HuH-7 (cell line): Measurements from ENCODE around the gene GADD45A.
"Not testable (repeated sequence)": the region's sequence is repeated elsewhere in the genome, so short reads cannot be mapped to it uniquely, and the experiment has no call there.

Experiments
- DNase-seq: peaks from one replicate; pipeline ENCODE4 v3.0.0; 2011; ENCODE audit warnings: low spot score

The GADD45A gene

DNA sequence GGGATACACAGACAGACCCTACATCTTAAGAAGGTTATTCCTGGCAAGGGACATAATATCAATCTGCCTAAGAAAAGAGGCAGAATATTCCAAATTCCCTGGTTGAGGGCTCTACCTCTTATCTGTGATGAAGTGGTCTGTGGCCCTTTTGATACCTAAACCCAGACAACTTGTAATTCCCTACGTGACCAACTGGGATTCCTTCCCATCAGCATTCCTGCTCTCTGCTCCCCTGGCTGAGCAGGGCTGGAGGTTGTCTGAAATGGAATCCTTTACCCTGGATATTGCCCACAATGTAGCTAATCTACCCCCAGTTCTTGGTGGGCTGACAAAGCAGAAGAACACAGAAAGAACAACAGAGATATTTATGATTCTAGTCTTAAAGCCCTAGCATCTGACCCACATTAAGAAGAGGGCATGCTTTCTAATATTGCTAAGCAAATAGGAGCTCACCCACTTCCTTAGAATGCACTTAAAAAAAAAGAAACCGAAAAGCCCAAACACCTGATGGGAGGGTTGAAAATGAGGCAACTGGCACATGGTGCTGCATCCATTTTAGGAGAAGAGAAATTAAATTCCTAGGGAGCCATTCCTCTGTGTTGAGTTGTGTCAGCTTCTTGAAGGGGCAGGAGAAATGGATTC, 36.8 kb downstream of the GADD45A start:
- DNase-seq, result no peak

DNA sequence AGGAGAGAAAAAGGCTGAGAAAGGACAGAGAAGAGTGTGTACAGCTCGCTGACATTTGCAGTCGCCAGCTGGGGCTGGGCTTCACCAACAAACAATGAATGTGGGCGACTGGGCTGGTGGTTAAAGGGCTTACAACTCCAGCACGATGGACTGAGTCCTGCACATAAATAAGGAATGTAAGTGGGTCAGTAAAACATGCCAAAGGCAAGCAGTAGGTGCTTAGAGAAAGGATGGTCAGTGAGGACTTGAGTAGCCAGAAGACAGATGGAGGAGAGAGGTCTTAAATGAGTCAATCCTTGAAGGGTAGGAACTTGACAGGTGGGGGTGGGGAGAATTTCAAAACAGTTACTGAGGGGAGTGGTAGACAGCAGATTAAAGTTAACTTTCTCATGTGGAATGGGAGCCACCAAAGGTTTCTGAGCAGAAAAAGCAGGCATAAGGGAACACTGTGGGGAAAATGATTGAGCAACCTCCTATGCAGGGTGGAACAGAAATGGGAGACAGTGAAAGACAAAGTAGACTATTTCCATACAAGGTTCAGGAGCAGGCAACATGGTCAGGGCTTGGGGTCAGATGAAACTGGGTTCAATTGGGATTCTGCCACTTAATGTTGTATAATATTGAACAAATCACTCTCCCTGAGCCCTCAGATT, 37.4 kb downstream of the GADD45A start:
- DNase-seq, result no peak

DNA sequence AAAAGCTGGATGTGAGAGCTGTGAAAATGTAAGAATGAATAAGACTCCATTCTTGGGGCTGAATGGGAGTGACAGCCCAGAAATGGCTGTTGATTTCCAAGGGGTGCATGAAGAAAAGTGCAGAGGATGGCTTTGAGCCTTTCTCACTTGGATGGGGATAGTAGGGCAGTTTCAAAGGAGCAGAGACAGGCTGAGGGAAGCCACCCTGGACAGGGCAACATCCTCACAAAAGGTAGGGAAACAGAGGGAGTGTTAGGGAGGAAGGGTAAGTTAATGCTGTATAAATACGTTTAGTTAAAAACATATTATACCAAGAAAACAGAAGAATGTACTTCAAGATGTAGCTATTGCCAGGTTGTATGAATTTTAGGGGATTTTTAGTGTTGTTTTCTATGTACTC, 38.1 kb downstream of the GADD45A start:
- no peak for DNase-seq

DNA sequence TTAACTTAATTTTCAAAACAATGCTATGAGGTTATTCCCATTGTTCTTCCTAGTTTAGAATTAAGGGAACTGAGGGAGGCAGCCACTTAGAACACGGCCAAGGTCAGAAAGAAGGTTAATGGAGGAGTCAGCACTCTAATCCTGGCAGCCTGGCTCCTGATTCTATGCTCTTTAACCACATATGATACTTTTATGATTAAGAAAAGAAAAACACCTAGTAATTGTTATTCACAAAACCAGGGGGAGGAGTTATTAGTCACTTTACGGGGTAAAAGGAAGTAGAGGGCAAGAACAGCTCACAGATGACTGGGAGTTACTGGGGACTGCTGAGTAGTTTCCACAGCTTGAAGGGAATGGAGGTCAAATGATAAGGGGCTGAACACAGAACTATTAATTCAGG, 38.6 kb downstream of the GADD45A start:
- DNase-seq, result no peak

DNA sequence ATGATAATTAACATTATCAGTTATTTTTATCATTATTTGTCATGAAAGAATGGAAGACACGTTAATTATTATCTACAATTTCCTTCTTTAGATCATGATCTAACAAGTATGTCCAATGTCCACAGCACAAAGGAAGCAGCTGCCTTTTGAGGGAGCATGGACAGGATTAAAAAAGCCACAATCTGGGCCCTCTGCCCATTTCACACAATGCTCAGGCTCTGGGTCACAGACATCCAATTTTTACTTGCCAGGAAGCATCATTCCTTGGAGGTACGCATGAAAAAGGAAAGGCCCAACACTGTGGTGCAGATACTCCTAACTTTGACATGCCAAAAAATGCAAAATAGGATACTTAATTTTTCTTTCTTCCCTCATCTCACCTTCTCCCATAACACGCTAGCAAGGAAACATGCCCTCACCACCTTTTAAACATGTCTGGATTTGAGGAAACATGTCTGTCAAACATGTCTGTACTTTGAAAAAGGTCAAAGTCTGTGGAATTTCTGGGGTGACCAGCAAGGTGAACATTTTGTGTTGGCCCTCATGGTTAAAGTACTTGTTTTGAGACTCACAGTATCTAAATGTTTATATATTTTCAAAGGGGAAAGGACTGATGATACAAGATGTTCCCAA, 40.0 kb downstream of the GADD45A start:
- DNase-seq, result no peak

DNA sequence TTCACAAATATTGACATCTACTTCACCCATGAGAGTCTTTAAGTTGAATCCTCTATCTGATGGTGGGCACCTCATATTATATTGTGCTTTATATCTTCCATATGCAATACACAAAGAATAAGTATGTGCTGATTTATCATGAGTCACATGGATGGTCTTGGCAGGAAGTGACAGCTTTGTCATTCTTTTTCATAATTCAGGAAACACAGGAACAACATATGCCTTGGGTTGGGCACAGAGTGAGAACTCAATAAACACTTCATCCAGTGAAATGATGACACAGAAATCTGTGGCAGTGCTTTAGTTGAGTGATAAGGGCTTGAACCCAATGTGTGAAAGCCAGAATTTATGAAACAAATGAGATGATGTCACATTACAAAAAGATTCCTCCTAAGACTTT, 41.2 kb downstream of the GADD45A start:
- DNase-seq, result no peak

DNA sequence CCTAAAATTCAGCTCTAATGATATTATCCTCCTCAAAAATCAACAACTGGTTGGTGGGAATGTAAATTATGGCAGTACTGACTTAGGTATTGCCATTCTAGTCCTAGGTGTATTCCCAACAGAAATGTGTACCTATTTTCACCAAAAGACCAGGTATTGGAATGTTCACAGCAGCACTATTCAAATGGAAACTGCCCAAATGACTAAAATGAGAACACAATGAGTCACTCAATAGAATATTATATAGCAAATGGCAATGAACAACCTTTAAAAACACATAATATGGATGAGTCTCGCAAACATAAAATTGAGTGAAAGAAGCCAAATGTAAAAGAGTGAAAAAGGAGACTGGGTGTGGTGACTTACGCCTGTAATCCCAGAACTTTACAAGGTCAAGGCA, 44.9 kb downstream of the GADD45A start:
- no peak for DNase-seq

DNA sequence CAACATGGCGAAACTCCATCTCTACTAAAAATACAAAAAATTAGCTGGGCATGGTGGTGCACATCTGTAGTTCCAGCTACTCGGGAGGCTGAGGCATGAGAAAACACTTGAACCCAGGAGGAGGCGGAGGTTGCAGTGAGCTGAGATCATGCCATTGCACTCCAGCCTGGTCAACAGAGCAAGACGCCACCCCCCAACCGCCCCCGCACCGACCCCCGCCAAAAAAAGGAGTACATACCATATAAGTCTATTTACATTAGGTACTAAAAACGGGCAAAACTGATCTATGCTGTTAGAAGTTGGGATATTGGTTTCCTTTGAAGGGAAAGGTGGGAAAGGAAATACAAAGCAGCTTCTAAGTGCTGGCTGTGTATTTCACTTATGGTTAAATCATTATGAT, 45.3 kb downstream of the GADD45A start:
- not testable (repeated sequence) for DNase-seq

DNA sequence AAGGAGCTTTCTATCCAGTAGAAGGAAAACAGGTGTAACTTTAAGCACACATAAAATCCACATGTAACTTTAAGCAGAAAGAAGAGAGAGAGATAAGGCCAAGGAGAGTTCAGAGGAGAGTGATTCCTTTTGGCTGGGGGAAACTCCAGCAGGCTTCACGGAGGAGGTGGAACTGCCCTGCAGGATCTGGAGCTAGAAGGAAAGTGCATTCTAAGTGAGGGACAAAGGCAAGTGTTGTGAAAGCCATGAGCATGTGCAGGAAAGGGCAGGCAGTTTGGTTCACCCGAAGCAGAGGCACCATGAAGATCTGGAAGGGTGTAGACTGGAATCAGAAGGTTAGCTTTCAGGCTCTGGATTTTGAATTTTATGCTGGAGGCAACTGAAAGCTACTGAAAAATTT, 46.3 kb downstream of the GADD45A start:
- DNase-seq, result no peak

DNA sequence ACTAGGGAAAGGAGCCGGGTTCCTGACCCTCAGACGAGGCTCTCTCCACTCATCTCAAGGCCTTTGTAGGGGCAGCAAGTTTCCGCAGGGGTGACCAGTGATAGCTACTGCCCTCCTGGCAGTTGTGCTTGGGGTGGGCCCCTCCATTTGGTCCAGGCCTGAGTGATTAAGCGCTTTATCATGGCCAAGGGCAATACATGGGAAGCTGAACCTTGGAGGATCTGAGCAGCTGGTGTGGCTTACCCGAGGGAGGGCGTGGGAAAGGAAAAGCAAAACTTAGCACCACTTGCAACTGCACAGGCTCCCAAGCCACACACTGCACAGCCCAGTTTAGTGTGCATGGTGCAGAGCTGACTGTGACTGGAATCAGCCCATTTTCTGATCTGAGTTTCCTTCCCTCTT, 47.8 kb downstream of the GADD45A start:
- no peak for DNase-seq

DNA sequence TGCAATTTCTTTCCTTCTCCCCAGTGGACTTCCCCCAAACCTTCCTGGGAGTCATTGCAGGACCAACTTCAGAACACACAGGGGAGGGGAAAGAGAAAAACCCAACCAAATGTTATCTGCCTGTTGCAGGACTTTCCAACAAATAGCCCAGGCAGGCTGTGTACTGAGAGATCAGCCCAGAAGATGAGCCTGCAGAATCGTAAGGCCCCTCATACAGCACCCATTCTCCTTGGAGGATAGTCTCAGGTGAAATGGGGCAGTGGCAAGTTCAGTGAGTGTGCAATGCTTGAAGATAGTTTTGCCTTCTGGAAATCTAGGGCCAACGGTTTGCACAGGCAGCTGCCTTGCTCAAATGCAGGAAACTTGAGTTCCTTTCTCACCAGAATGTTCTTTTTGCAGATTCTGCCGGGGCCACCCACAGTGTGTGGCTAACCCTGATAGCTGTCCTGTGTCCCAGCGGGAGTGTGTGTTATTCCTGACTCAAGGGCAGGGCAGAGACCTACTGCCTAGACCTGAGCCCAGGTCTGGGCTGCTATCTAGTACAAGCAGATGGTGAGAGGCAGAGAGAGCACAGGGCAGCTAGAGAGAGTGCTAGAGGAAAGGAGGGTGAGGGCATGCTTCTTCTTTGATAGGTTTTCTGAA, 48.8 kb downstream of the GADD45A start:
- DNase-seq, result no peak

DNA sequence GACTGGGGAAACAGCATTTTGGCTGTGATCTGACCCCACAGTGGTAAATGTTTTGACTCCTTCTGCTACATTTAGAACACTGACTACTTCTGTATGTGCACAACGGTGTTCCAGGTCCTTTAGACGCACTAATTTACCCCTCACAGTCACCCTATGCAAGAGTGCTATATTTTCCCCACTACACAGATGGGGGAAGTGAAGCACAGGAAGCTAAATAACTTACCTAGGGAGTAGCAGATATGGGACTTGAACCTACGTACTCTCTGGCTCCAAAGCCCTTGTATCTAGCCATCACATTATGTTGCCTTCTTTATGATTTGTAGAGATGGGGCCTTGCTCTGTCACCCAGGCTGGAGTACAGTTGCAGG, 49.3 kb downstream of the GADD45A start:
- no peak for DNase-seq

DNA sequence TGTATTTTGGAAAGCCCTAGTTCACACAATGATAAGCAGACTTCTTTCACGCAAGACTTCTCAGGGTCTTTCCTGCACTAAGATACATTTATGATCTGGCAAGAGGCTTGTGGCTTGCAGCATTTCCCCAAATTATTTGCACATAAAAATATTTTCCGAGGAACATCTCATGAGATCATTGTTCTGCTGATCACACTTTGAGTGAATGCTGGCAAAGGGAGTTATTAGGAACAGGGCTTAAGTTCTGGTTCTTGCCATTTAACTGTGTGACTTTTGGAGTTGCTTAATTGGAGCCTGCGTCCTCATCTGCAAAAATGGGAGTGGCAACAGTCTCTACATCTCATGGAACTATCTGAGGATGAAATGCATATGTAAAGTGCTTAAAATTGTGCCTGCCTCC, 50.2 kb downstream of the GADD45A start:
- DNase-seq, result no peak

DNA sequence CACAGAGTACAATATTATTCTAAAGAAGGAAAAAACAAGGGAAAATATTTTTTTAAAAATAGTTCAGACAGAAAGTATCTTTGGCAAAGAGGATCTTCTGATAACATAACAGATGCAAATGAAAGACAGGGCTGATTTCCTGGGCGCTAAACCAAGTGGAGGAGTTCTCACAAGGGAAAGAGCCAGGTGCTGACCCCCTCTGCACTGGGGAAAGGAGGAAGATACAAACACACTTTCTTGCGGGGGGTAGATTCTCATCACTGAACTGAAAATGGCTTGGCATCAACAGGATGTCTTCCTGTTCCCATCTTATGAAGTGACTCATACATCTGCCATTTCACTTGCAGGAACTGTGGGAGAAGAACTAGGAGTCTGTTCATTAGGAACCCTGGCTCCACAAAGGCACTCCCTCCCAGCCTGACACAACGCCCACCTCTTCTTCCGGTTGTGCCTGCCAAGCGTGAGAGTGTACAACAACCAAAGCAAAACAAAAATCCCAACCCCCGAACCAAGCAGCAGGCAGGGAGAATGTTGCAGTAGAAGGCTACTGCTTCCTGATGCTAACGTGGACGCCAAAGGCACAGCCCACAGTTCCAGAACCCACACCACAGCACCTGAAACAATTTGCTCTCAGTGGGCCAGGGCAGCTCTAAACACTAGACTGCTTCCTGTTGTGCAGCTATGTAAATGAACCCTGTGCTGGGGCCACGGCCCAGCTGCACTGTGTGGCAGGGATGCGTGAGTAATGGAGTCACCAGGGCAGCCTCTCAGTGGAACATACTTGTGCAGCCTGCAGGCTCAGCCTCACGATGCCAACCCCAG, 51.0 kb downstream of the GADD45A start:
- no peak for DNase-seq

DNA sequence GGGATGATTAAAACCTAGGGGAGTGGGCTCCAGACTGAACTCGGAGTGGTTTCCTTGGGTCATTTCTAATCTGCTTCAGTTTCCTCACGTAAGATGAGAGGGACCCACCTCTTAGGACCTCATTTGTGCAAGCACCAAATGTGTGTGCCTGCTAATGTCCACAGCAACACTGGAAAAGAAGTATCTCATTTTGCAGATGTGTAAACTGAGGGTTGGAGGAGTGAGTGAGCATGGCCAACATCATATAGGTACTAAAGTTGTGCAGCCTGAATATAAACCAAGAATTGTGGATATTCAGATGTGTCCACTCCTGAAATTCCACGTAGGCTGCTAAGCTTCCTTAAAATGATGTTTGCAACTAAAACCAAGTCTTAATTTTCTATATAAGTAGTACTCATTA, 51.7 kb downstream of the GADD45A start:
- DNase-seq, result no peak

DNA sequence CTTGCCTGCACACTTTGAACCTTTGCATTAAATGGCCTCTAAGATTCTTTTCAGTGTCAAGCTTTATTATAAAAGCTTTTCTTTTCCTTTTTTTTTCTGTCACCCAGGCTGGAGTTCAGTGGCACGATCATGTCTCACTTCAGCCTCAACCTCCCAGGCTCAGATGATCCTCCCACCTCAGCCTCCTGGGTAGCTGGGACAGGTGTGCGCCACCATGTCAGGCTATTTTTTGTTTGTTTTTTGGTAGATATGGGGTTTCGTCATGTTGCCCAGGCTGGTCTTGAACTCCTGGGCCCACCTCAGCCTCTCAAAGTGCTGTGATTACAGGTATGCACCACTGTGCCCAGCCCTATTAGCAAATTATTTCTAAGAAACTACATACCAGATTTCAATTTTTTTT, 52.9 kb downstream of the GADD45A start:
- no peak for DNase-seq
